ENCODE results near the gene VARS2.

DNA sequence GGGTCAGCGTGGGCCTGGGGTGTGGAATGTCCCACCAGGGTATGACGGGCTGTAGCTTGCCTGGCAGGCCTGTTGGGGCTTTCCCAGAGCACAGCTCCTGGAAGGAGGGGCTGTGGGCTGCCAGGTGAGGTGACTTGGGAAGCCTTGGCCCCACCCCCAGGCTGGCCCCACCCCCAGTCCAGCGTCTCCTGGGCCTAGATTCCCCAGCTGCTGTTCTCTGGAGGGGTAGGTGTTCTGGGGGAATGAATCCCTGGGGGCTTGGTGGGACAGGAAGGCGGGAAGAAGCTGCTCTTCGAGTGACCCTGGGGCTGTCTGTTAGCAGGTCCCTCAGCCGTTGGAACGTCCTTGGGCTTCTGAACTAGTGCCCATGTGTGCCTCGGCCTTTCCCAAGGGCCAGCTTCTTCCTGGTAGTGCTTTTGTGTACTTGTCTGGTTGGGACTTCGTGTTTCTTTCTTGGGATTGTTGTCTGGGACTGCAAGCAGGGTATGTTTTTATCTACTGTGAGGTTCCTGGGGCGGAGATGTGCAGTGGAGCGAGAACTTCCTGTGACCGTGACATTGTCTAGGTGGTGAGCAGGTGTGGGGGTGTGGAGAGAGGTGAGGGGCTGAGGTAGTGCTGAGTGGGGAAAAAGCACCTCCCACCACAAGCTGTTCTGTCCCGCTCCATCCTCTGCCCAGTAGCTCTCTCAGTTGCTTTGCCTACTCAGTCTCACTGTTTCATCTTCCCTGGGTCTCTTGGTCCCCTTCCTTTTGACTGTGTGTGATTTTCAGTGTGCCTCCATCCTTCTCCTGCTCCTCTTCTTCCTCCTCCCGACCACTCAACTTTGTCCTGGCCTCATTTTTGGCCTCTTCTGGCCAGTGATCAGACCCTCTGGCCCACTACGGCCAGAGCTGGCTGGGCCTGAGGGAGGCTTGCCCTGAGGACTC lies 31.0 kb upstream of the VARS2 start:
- TF ChIP-seq, protein P1, sequence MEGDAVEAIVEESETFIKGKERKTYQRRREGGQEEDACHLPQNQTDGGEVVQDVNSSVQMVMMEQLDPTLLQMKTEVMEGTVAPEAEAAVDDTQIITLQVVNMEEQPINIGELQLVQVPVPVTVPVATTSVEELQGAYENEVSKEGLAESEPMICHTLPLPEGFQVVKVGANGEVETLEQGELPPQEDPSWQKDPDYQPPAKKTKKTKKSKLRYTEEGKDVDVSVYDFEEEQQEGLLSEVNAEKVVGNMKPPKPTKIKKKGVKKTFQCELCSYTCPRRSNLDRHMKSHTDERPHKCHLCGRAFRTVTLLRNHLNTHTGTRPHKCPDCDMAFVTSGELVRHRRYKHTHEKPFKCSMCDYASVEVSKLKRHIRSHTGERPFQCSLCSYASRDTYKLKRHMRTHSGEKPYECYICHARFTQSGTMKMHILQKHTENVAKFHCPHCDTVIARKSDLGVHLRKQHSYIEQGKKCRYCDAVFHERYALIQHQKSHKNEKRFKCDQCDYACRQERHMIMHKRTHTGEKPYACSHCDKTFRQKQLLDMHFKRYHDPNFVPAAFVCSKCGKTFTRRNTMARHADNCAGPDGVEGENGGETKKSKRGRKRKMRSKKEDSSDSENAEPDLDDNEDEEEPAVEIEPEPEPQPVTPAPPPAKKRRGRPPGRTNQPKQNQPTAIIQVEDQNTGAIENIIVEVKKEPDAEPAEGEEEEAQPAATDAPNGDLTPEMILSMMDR (IDR thresholded peaks at IDR 0.05; ENCODE audit: low read depth, low read length), result no peak
- no peak for TF ChIP-seq MYC (IDR thresholded peaks at IDR 0.05; ENCODE audit: low read depth, low read length)
- TF ChIP-seq POLR2A (IDR thresholded peaks at IDR 0.05; ENCODE audit: extremely low read depth, insufficient read length), result no peak
- TF ChIP-seq, protein P2, sequence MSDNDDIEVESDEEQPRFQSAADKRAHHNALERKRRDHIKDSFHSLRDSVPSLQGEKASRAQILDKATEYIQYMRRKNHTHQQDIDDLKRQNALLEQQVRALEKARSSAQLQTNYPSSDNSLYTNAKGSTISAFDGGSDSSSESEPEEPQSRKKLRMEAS (IDR thresholded peaks at IDR 0.05; ENCODE audit: low read depth, low read length), result no peak

All from NB4 (cell line).